Liver (tissue), 9 donors: ENCODE measurements around the gene SETD1B. TPM values are rescaled to one million over a fixed set of nuclear protein-coding genes. Genes with fewer than 3 reads are reported as not detected.

ENCODE experiments used
- DNase-seq: peaks from one replicate; pipeline ENCODE4 v3.0.0-alpha.2; 2017; ENCODE audit warnings: low spot score
- H3K27ac ChIP-seq, 2 donors: one replicate each; pipeline ENCODE4 v1.7.0; 2013; ENCODE audit warnings: inconsistent platforms in 2 of 2, low read length in 2 of 2, control low read depth in 1 of 2, low read depth in 1 of 2, mild to moderate bottlenecking in 1 of 2
- H3K27me3 ChIP-seq, 4 donors: one replicate each; pipeline versions ENCODE4 v1.6.1 to v1.7.0; 2013; ENCODE audit warnings: low read length in 3 of 4, inconsistent platforms in 1 of 4, mild to moderate bottlenecking in 1 of 4, moderate library complexity in 1 of 4; ENCODE audit not compliant: control insufficient read depth in 4 of 4, insufficient read depth in 4 of 4
- H3K36me3 ChIP-seq, 4 donors: one replicate each; pipeline versions ENCODE4 v1.6.1 to v1.7.0; 2013; ENCODE audit warnings: low read length in 3 of 4, mild to moderate bottlenecking in 3 of 4, low read depth in 1 of 4, moderate library complexity in 1 of 4; ENCODE audit not compliant: control insufficient read depth in 4 of 4, insufficient read depth in 3 of 4
- H3K4me1 ChIP-seq, 4 donors: one replicate each; pipeline versions ENCODE4 v1.6.1 to v1.7.0; 2013; ENCODE audit warnings: low read length in 3 of 4, mild to moderate bottlenecking in 3 of 4, moderate library complexity in 1 of 4; ENCODE audit not compliant: control insufficient read depth in 4 of 4, insufficient read depth in 4 of 4
- H3K4me3 ChIP-seq, 3 donors: one replicate each; pipeline versions ENCODE4 v1.6.1 to v1.7.0; 2013; ENCODE audit warnings: low read length in 3 of 3, control low read depth in 1 of 3, low read depth in 1 of 3, mild to moderate bottlenecking in 1 of 3
- H3K9ac ChIP-seq, 2 donors: one replicate each; pipeline ENCODE4 v1.7.0; 2013; ENCODE audit warnings: low read length in 2 of 2, mild to moderate bottlenecking in 2 of 2, moderate library complexity in 2 of 2, control low read depth in 1 of 2, low read depth in 1 of 2
- H3K9me3 ChIP-seq, 4 donors: one replicate each; pipeline versions ENCODE4 v1.6.1 to v1.7.0; 2013; ENCODE audit warnings: low read length in 3 of 4; ENCODE audit not compliant: control insufficient read depth in 4 of 4
- EGR1 ChIP-seq, 2 donors: IDR thresholded peaks; 2 replicates each; pipeline ENCODE4 v1.6.1; 2016 to 2018; ENCODE audit warnings: antibody characterized with exemption in 2 of 2, low read depth in 2 of 2
- FOXA1 ChIP-seq: IDR thresholded peaks from 2 replicates; pipeline ENCODE4 v1.6.1; 2016; ENCODE audit warnings: antibody characterized with exemption
- FOXA2 ChIP-seq: IDR thresholded peaks from 2 replicates; pipeline ENCODE4 v1.6.1; 2016; ENCODE audit warnings: antibody characterized with exemption
- GABPA ChIP-seq, 2 donors: IDR thresholded peaks in 1 of 2; conservative IDR thresholded peaks in 1 of 2; 2 replicates each; pipeline ENCODE4 v1.6.1; 2016; ENCODE audit warnings: antibody characterized with exemption in 2 of 2, mild to moderate bottlenecking in 1 of 2, moderate library complexity in 1 of 2
- HNF4A ChIP-seq, 2 donors: conservative IDR thresholded peaks; 2 replicates each; pipeline ENCODE4 v1.6.1; 2016; ENCODE audit warnings: antibody characterized with exemption in 2 of 2, mild to moderate bottlenecking in 2 of 2
- NR2F2 ChIP-seq: IDR thresholded peaks from 2 replicates; pipeline ENCODE4 v1.6.1; 2016; ENCODE audit warnings: antibody characterized with exemption
- RAD21 ChIP-seq, 2 donors: IDR thresholded peaks; 2 replicates each; pipeline ENCODE4 v1.6.1; 2016; ENCODE audit warnings: antibody characterized with exemption in 2 of 2, mild to moderate bottlenecking in 2 of 2
- SP1 ChIP-seq: IDR thresholded peaks from 2 replicates; pipeline ENCODE4 v1.6.1; 2018; ENCODE audit warnings: antibody characterized with exemption, mild to moderate bottlenecking
- TAF1 ChIP-seq: conservative IDR thresholded peaks from 2 replicates; pipeline ENCODE4 v1.6.1; 2016; ENCODE audit warnings: antibody characterized with exemption, mild to moderate bottlenecking
- YY1 ChIP-seq: IDR thresholded peaks from 2 replicates; pipeline ENCODE4 v1.6.1; 2016; ENCODE audit warnings: antibody characterized with exemption, mild to moderate bottlenecking
- WGBS: extraction: QIAGEN DNeasy Blood & Tissue Kit; methylation state at CpG from one replicate; pipeline ENCODE4 v1.1.7; 2013; 5-methylcytosine and 5-hydroxymethylcytosine counted together
- polyA plus RNA-seq, 2 donors: library from polyadenylated mRNA; stranded (reverse) in 1 of 2; unstranded in 1 of 2; fragments of 200-250 nt in 1 of 2; fragments of >200 nt in 1 of 2; fragmentation: Nextera tagmentation in 1 of 2; extraction: Ambion mirVana in 1 of 2; gene quantifications; one replicate each; pipeline versions ENCODE4 v1.2.1 to v1.2.3, GENCODE V29; 2013 to 2015
- total RNA-seq, 2 donors: library from RNA; depleted of rRNA; stranded (reverse); fragments of >200 nt; gene quantifications; one replicate each; pipeline ENCODE4 v1.2.3, GENCODE V29; 2014
- TF ChIP-seq, protein P1 (sequence below): IDR thresholded peaks from 2 replicates; pipeline ENCODE4 v1.6.1; 2016; ENCODE audit warnings: antibody characterized with exemption, mild to moderate bottlenecking
- TF ChIP-seq, protein P2 (sequence below): IDR thresholded peaks from 2 replicates; pipeline ENCODE4 v1.6.1; 2016; ENCODE audit warnings: antibody characterized with exemption
- TF ChIP-seq, protein P3 (sequence below): IDR thresholded peaks from 2 replicates; pipeline ENCODE4 v1.6.1; 2016; ENCODE audit warnings: antibody characterized with exemption
- TF ChIP-seq, protein P4 (sequence below): IDR thresholded peaks from 2 replicates; pipeline ENCODE4 v1.6.1; 2016; ENCODE audit warnings: antibody characterized with exemption
- TF ChIP-seq, protein P5 (sequence below): fragments of 150-350 bp; IDR thresholded peaks from 2 replicates; pipeline ENCODE4 v1.5.1; 2017; ENCODE audit warnings: improper control_type of control experiment, low read depth, low read length; ENCODE audit not compliant: missing input control
- donor health status: healthy.
- donor health status: healthy.
- donor health status: healthy.
- donor health status: healthy.
- donor health status: healthy.

Gene SETD1B
- total and polyA plus RNA-seq, 4 donors = 1.8 to 7.9 (median 5.0) TPM

DNA sequence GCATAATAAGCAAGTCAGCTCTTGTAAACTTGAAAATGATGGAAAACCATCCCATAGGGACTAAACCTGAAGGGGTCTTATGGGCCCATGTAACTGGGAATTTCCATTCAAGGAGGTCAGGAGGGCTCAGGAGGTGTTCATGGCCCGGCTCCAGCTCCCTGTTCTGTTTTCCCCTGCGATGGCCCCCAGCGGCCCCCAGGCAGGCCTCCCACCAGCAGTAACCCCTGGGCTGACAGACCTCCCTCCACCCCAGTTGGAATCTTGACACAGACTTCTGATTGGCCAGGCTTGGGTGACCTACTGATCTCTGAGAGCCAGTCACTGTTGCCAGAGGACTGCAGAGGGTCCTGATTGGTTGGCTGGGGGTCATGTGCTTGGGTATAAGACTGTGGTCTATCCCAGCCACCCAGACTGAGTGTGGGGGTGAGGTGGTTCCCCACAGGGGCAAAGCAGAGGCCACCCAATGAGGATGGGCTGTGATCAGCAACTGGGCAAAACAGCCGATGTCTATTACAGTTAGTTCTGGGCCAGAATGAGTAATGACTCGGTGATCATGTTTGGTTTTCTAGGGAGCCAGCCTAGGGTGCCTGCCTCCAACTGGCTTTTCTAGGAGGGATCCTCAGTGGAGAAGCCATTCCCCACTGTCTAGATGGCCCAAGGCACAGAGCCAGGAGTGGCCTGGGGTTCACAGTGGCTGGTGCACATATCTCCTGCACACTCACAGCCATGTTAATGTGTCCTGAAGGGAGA, 37.3 kb upstream of the SETD1B start (continued):
- TF ChIP-seq, protein P1, sequence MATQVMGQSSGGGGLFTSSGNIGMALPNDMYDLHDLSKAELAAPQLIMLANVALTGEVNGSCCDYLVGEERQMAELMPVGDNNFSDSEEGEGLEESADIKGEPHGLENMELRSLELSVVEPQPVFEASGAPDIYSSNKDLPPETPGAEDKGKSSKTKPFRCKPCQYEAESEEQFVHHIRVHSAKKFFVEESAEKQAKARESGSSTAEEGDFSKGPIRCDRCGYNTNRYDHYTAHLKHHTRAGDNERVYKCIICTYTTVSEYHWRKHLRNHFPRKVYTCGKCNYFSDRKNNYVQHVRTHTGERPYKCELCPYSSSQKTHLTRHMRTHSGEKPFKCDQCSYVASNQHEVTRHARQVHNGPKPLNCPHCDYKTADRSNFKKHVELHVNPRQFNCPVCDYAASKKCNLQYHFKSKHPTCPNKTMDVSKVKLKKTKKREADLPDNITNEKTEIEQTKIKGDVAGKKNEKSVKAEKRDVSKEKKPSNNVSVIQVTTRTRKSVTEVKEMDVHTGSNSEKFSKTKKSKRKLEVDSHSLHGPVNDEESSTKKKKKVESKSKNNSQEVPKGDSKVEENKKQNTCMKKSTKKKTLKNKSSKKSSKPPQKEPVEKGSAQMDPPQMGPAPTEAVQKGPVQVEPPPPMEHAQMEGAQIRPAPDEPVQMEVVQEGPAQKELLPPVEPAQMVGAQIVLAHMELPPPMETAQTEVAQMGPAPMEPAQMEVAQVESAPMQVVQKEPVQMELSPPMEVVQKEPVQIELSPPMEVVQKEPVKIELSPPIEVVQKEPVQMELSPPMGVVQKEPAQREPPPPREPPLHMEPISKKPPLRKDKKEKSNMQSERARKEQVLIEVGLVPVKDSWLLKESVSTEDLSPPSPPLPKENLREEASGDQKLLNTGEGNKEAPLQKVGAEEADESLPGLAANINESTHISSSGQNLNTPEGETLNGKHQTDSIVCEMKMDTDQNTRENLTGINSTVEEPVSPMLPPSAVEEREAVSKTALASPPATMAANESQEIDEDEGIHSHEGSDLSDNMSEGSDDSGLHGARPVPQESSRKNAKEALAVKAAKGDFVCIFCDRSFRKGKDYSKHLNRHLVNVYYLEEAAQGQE = no peak
- no peak for TF ChIP-seq SP1

DNA sequence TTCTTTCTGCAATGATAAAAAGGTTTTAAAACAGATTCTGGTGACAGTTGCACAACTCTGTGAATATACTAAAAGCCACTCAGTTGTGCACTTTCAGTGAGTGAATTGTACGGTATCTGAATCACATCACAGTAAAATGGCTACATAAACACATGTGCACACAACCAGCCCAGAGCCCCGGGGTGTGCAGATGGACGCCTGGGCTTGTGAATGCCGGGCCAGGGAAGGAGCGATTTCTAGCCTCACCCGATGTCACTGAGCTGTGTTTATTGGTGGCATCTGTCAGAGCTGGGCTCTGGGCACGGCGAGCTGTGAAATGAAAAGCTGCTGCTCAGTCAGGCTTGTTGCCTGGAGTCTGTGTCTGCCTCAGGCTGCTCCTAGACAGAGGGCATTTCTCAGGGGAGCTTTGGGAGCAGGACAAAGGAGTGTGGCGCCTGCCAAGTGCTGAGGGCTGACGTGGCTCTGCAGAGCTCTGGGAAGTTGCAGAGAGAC, 36.2 kb upstream of the SETD1B start:
- H3K9ac ChIP-seq = no peak overlapping the region
- 91% methylated on average over 10 of the region's 10 CpGs for WGBS
- H3K4me3 ChIP-seq = no peak overlapping the region
- H3K27me3 ChIP-seq = no peaks in the 10 kb centered on the region
- no peaks in the 10 kb centered on the region for H3K36me3 ChIP-seq
- no peaks in the 10 kb centered on the region for H3K9me3 ChIP-seq
- no peak overlapping the region for H3K27ac ChIP-seq
- TF ChIP-seq TAF1 = no peak
- TF ChIP-seq HNF4A (conservative IDR thresholded peaks at IDR 0.05) = no peak
- TF ChIP-seq, protein P2, sequence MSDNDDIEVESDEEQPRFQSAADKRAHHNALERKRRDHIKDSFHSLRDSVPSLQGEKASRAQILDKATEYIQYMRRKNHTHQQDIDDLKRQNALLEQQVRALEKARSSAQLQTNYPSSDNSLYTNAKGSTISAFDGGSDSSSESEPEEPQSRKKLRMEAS = no peak
- no peak for TF ChIP-seq EGR1 (IDR thresholded peaks at IDR 0.05; ENCODE audit: low read depth in 2 of 2)
- no peak for TF ChIP-seq NR2F2
- no peak for TF ChIP-seq YY1
- TF ChIP-seq, protein P3, sequence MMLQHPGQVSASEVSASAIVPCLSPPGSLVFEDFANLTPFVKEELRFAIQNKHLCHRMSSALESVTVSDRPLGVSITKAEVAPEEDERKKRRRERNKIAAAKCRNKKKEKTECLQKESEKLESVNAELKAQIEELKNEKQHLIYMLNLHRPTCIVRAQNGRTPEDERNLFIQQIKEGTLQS = no peak
- no peak for TF ChIP-seq RAD21 (IDR thresholded peaks at IDR 0.05)
- TF ChIP-seq, protein P4, sequence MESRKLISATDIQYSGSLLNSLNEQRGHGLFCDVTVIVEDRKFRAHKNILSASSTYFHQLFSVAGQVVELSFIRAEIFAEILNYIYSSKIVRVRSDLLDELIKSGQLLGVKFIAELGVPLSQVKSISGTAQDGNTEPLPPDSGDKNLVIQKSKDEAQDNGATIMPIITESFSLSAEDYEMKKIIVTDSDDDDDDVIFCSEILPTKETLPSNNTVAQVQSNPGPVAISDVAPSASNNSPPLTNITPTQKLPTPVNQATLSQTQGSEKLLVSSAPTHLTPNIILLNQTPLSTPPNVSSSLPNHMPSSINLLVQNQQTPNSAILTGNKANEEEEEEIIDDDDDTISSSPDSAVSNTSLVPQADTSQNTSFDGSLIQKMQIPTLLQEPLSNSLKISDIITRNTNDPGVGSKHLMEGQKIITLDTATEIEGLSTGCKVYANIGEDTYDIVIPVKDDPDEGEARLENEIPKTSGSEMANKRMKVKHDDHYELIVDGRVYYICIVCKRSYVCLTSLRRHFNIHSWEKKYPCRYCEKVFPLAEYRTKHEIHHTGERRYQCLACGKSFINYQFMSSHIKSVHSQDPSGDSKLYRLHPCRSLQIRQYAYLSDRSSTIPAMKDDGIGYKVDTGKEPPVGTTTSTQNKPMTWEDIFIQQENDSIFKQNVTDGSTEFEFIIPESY = no peak
- TF ChIP-seq FOXA2 = no peak
- TF ChIP-seq SP1 = no peak
- no peak for TF ChIP-seq FOXA1
- H3K4me1 ChIP-seq = peaks cover 0 to 2% (median 0%) of the 10 kb centered on the region in 4 donors
- DNase-seq = no peak

DNA sequence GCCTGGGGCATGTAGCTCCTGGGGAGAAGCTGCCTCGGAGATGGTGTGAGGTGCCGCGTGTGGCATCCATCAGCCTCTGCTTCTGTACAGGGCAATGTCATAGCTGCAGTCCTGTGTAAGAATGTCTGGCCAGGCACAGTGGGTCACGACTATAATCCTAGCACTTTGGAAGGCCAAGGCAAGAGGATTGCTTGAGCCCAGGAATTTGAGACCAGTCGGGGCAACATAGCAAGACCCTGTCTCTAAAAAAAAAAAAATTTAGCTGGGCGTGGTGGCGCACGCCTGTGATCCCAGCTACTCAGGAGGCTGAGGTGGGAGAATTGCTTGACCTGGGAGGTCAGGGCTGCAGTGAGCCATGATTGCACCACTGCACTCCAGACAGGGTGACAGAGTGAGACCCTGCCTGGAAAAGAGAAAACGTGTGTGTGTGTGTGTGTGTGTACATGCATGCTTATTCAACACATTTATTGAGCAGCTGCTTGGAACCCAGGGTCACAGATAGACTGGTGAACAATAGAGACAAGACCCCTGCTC, 34.4 kb upstream of the SETD1B start:
- H3K36me3 ChIP-seq = no peaks in the 10 kb centered on the region
- H3K9ac ChIP-seq = no peak overlapping the region
- H3K9me3 ChIP-seq = no peaks in the 10 kb centered on the region
- no peak for DNase-seq
- no peak overlapping the region for H3K27ac ChIP-seq
- peaks cover 0 to 10% (median 9%) of the 10 kb centered on the region in 4 donors for H3K4me1 ChIP-seq
- H3K27me3 ChIP-seq = no peaks in the 10 kb centered on the region
- WGBS = 90% methylated on average over 9 of the region's 9 CpGs
- no peak overlapping the region for H3K4me3 ChIP-seq
- TF ChIP-seq TAF1 (no peak), NR2F2 (no peak), GABPA (IDR thresholded peaks at IDR 0.05 in 1 of 2, conservative IDR thresholded peaks at IDR 0.05 in 1 of 2) (no peak), FOXA2 (no peak)
- TF ChIP-seq, protein P5, sequence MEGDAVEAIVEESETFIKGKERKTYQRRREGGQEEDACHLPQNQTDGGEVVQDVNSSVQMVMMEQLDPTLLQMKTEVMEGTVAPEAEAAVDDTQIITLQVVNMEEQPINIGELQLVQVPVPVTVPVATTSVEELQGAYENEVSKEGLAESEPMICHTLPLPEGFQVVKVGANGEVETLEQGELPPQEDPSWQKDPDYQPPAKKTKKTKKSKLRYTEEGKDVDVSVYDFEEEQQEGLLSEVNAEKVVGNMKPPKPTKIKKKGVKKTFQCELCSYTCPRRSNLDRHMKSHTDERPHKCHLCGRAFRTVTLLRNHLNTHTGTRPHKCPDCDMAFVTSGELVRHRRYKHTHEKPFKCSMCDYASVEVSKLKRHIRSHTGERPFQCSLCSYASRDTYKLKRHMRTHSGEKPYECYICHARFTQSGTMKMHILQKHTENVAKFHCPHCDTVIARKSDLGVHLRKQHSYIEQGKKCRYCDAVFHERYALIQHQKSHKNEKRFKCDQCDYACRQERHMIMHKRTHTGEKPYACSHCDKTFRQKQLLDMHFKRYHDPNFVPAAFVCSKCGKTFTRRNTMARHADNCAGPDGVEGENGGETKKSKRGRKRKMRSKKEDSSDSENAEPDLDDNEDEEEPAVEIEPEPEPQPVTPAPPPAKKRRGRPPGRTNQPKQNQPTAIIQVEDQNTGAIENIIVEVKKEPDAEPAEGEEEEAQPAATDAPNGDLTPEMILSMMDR = no peak
- TF ChIP-seq, protein P3 = no peak
- TF ChIP-seq, protein P4 = no peak
